ENCODE data around the gene SLC4A4.

SLC4A4 gene

GRCh38 chr4:71426381-71427042, 87.7 kb downstream of the SLC4A4 start:
- Histone ChIP-seq H2AFZ (ENCODE audit: low read length) (no peak overlapping the region), H3K4ac (ENCODE audit: low read length) (no peak overlapping the region), H4K8ac (ENCODE audit: low read depth, low read length) (no peak overlapping the region), H2AK5ac (ENCODE audit: low read depth, low read length) (no peak overlapping the region), H3K23ac (ENCODE audit: low read depth, low read length, poor library complexity) (no peak overlapping the region), H3K79me1 (ENCODE audit: low read depth, low read length) (no peaks in the 10 kb centered on the region), H2BK12ac (ENCODE audit: low read length) (no peak overlapping the region), H3K9ac (ENCODE audit: low read depth, low read length, poor library complexity) (no peak overlapping the region), H3K14ac (ENCODE audit: low read length) (no peak overlapping the region), H3K4me3 (ENCODE audit: low read length in 2 of 2) (no peak overlapping the region), H3K27ac (replicated peaks; ENCODE audit: low read length) (no peak overlapping the region), H3K36me3 (replicated peaks in 1 of 2; ENCODE audit: control insufficient read depth in 2 of 2, insufficient read depth in 2 of 2, low read length in 2 of 2) (no peaks in the 10 kb centered on the region), H3K27me3 (ENCODE audit: control insufficient read depth in 3 of 3, insufficient read depth in 3 of 3, low read depth in 1 of 3, low read length in 3 of 3) (no peaks in the 10 kb centered on the region), H2BK120ac (ENCODE audit: low read depth, low read length) (no peak overlapping the region), H3K4me1 (ENCODE audit: control insufficient read depth in 2 of 2, insufficient read depth in 1 of 2, low read depth in 1 of 2, low read length in 2 of 2) (no peaks in the 10 kb centered on the region), H2BK15ac (ENCODE audit: low read length) (no peak overlapping the region), H3K18ac (ENCODE audit: low read length) (no peak overlapping the region), H3K4me2 (ENCODE audit: insufficient read depth, low read length, poor library complexity, severe bottlenecking) (no peak overlapping the region), H3K9me3 (replicated peaks in 1 of 2; ENCODE audit: control insufficient read depth in 2 of 2, insufficient read depth in 1 of 2, low read depth in 1 of 2, low read length in 2 of 2) (no peaks in the 10 kb centered on the region), H2BK5ac (ENCODE audit: low read length) (no peak overlapping the region), H4K91ac (ENCODE audit: low read depth, low read length, poor library complexity) (no peak overlapping the region)
- WGBS, 2 donors (ENCODE audit: extremely low coverage in 2 of 2, insufficient read length in 2 of 2, insufficient replicate concordance in 1 of 2), result no CpG with 5 or more reads among the region's 2 CpGs
- no peak for DNase-seq (ENCODE audit: low spot score)

DNA sequence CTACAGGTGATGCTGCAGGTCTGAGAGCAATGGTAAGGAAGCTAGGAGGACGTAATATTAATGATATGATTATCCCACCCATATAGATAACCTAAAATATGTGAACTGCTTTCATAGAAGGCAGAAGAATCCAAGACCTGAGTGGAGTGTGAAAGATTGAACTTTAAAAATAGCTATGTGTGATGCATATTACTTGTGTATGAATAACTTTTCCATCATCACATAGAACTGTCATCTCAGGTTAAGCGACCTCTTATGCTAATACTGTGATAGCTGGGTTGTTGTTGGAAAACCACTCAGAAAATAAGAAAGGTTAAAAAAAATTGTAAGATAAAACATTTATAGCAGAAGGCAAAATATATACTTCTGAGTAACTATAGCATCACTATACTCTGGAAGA, 90.3 kb downstream of the SLC4A4 start:
- no peak overlapping the region for H3K23ac ChIP-seq (ENCODE audit: low read depth, low read length, poor library complexity)
- no peak overlapping the region for H3K4ac ChIP-seq (ENCODE audit: low read length)

GRCh38 chr4:71429962-71430361, 91.1 kb downstream of the SLC4A4 start:
- Histone ChIP-seq H2AFZ (ENCODE audit: low read length) (no peak overlapping the region), H4K8ac (ENCODE audit: low read depth, low read length) (no peak overlapping the region), H3K23ac (ENCODE audit: low read depth, low read length, poor library complexity) (no peak overlapping the region), H3K4me3 (ENCODE audit: low read length in 2 of 2) (no peak overlapping the region), H3K14ac (ENCODE audit: low read length) (no peak overlapping the region), H3K4me1 (ENCODE audit: control insufficient read depth in 2 of 2, insufficient read depth in 1 of 2, low read depth in 1 of 2, low read length in 2 of 2) (no peaks in the 10 kb centered on the region), H3K27me3 (ENCODE audit: control insufficient read depth in 3 of 3, insufficient read depth in 3 of 3, low read depth in 1 of 3, low read length in 3 of 3) (no peaks in the 10 kb centered on the region), H2AK5ac (ENCODE audit: low read depth, low read length) (no peak overlapping the region), H3K9me3 (replicated peaks in 1 of 2; ENCODE audit: control insufficient read depth in 2 of 2, insufficient read depth in 1 of 2, low read depth in 1 of 2, low read length in 2 of 2) (no peaks in the 10 kb centered on the region), H3K79me1 (ENCODE audit: low read depth, low read length) (no peaks in the 10 kb centered on the region), H3K9ac (ENCODE audit: low read depth, low read length, poor library complexity) (no peak overlapping the region), H2BK5ac (ENCODE audit: low read length) (no peak overlapping the region), H3K4me2 (ENCODE audit: insufficient read depth, low read length, poor library complexity, severe bottlenecking) (no peak overlapping the region), H3K18ac (ENCODE audit: low read length) (no peak overlapping the region), H2BK120ac (ENCODE audit: low read depth, low read length) (no peak overlapping the region), H3K27ac (replicated peaks; ENCODE audit: low read length) (no peak overlapping the region), H3K36me3 (replicated peaks in 1 of 2; ENCODE audit: control insufficient read depth in 2 of 2, insufficient read depth in 2 of 2, low read length in 2 of 2) (no peaks in the 10 kb centered on the region), H2BK15ac (ENCODE audit: low read length) (no peak overlapping the region), H3K4ac (ENCODE audit: low read length) (no peak overlapping the region), H4K91ac (ENCODE audit: low read depth, low read length, poor library complexity) (no peak overlapping the region), H2BK12ac (ENCODE audit: low read length) (no peak overlapping the region)
- no peak for DNase-seq (ENCODE audit: low spot score)

More for the DNA sequence above, 90.3 kb downstream of the SLC4A4 start:
- Histone ChIP-seq H3K9me3 (replicated peaks in 1 of 2; ENCODE audit: control insufficient read depth in 2 of 2, insufficient read depth in 1 of 2, low read depth in 1 of 2, low read length in 2 of 2) (no peaks in the 10 kb centered on the region), H3K4me1 (ENCODE audit: control insufficient read depth in 2 of 2, insufficient read depth in 1 of 2, low read depth in 1 of 2, low read length in 2 of 2) (no peaks in the 10 kb centered on the region), H3K18ac (ENCODE audit: low read length) (no peak overlapping the region), H2BK15ac (ENCODE audit: low read length) (no peak overlapping the region), H2BK120ac (ENCODE audit: low read depth, low read length) (no peak overlapping the region), H4K8ac (ENCODE audit: low read depth, low read length) (no peak overlapping the region), H2AK5ac (ENCODE audit: low read depth, low read length) (no peak overlapping the region), H3K14ac (ENCODE audit: low read length) (no peak overlapping the region), H3K9ac (ENCODE audit: low read depth, low read length, poor library complexity) (no peak overlapping the region), H2BK5ac (ENCODE audit: low read length) (no peak overlapping the region), H3K27ac (replicated peaks; ENCODE audit: low read length) (no peak overlapping the region), H3K4me3 (ENCODE audit: low read length in 2 of 2) (no peak overlapping the region), H3K79me1 (ENCODE audit: low read depth, low read length) (no peaks in the 10 kb centered on the region), H3K4me2 (ENCODE audit: insufficient read depth, low read length, poor library complexity, severe bottlenecking) (no peak overlapping the region), H3K27me3 (ENCODE audit: control insufficient read depth in 3 of 3, insufficient read depth in 3 of 3, low read depth in 1 of 3, low read length in 3 of 3) (no peaks in the 10 kb centered on the region), H2BK12ac (ENCODE audit: low read length) (no peak overlapping the region), H2AFZ (ENCODE audit: low read length) (no peak overlapping the region), H4K91ac (ENCODE audit: low read depth, low read length, poor library complexity) (no peak overlapping the region), H3K36me3 (replicated peaks in 1 of 2; ENCODE audit: control insufficient read depth in 2 of 2, insufficient read depth in 2 of 2, low read length in 2 of 2) (no peaks in the 10 kb centered on the region)
- no CpG with 5 or more reads among the region's 2 CpGs for WGBS, 2 donors (ENCODE audit: extremely low coverage in 2 of 2, insufficient read length in 2 of 2, insufficient replicate concordance in 1 of 2)
- DNase-seq (ENCODE audit: low spot score), result no peak

DNA sequence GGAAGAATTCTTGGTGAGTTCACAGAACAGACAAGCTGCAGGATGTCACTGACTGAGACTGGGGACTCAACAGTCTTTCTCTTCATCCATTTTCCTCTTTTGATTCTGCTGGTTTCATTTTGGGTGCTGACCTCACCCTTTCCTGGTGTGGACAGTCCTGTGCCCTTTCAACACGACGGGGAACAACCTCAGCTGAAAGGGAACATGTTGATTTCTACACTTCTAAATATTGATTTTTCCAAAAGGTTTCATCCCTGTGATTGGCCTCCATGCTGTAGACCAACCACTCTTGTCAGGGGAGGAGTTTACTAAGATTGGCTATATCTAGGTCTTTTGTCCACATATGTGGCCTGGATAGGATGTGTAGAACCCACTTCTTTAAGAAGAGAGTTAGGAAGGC, 91.8 kb downstream of the SLC4A4 start:
- no peak overlapping the region for H3K14ac ChIP-seq (ENCODE audit: low read length)
- no peak overlapping the region for H2BK5ac ChIP-seq (ENCODE audit: low read length)
- no peak overlapping the region for H3K4me2 ChIP-seq (ENCODE audit: insufficient read depth, low read length, poor library complexity, severe bottlenecking)
- no peak overlapping the region for H2AFZ ChIP-seq (ENCODE audit: low read length)
- no peak overlapping the region for H2BK15ac ChIP-seq (ENCODE audit: low read length)
- H4K91ac ChIP-seq (ENCODE audit: low read depth, low read length, poor library complexity), result no peak overlapping the region
- WGBS, 2 donors (ENCODE audit: extremely low coverage in 2 of 2, insufficient read length in 2 of 2, insufficient replicate concordance in 1 of 2), result no CpG with 5 or more reads among the region's 2 CpGs
- H2BK120ac ChIP-seq (ENCODE audit: low read depth, low read length), result no peak overlapping the region
- no peak for DNase-seq (ENCODE audit: low spot score)
- no peak overlapping the region for H3K4me3 ChIP-seq (ENCODE audit: low read length in 2 of 2)
- H3K4me1 ChIP-seq (ENCODE audit: control insufficient read depth in 2 of 2, insufficient read depth in 1 of 2, low read depth in 1 of 2, low read length in 2 of 2), result no peaks in the 10 kb centered on the region
- H4K8ac ChIP-seq (ENCODE audit: low read depth, low read length), result no peak overlapping the region
- H3K4ac ChIP-seq (ENCODE audit: low read length), result no peak overlapping the region
- no peaks in the 10 kb centered on the region for H3K27me3 ChIP-seq (ENCODE audit: control insufficient read depth in 3 of 3, insufficient read depth in 3 of 3, low read depth in 1 of 3, low read length in 3 of 3)
- H3K79me1 ChIP-seq (ENCODE audit: low read depth, low read length), result no peaks in the 10 kb centered on the region
- no peaks in the 10 kb centered on the region for H3K36me3 ChIP-seq (replicated peaks in 1 of 2; ENCODE audit: control insufficient read depth in 2 of 2, insufficient read depth in 2 of 2, low read length in 2 of 2)
- H2BK12ac ChIP-seq (ENCODE audit: low read length), result no peak overlapping the region
- H3K9ac ChIP-seq (ENCODE audit: low read depth, low read length, poor library complexity), result no peak overlapping the region
- no peak overlapping the region for H3K18ac ChIP-seq (ENCODE audit: low read length)
- H3K27ac ChIP-seq (replicated peaks; ENCODE audit: low read length), result no peak overlapping the region
- no peak overlapping the region for H3K23ac ChIP-seq (ENCODE audit: low read depth, low read length, poor library complexity)
- no peaks in the 10 kb centered on the region for H3K9me3 ChIP-seq (replicated peaks in 1 of 2; ENCODE audit: control insufficient read depth in 2 of 2, insufficient read depth in 1 of 2, low read depth in 1 of 2, low read length in 2 of 2)
- H2AK5ac ChIP-seq (ENCODE audit: low read depth, low read length), result no peak overlapping the region

Measured in neuronal stem cell (in vitro differentiated cells).